ENCODE results near the gene CHSY1. TPM values are rescaled to one million over a fixed set of nuclear protein-coding genes. Genes with fewer than 3 reads are reported as not detected.

The CHSY1 gene
- total and polyA plus RNA-seq, 2 of the 4 experiments (the other 2 are of a cell fraction): 40.9 to 53.2 TPM

DNA sequence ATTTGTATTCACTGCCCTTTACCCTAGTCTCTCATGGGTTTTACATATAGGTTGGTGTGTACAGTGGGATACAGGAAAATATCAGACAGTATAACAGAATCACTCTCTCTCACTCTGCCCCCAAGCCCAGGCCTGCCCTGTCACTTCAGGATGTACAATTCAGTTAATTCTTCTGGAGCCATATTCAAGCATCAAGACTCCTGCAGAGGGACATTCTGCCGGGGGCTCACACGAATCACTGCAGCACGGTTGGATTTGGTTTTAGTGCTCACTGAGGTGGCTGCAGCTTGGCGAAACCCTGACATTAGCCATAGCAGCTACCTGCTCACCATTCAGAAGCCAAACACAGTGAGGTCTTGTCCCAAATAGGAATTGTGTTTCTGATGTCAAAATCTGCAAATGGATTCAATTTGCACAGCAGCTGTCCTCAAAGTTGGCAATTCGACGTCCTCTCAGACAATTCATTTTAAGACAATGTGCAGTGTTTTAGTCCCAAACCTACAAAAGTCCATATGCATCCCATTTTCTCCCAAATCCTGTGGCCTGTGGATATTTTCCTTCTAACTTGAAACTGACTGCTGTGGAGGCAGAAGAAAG lies 82.9 kb downstream of the CHSY1 start:
- Histone ChIP-seq H3K79me1 (ENCODE audit: low read depth in 1 of 2, low read length in 2 of 2) (peaks cover 14 to 51% of the 10 kb centered on the region in 2 experiments), H3K27me3 (ENCODE audit: control insufficient read depth, insufficient read depth, low read length) (no peaks in the 10 kb centered on the region), H4K5ac (ENCODE audit: low read depth, low read length) (peak overlapping the region; percentile 25), H3K14ac (replicated peaks; ENCODE audit: low read depth, low read length) (peak overlapping the region; percentile 77), H3K23ac (ENCODE audit: low read depth, low read length) (peak overlapping the region; percentile 50; the same call in 1 of the 2 replicates), H3K4ac (ENCODE audit: low read depth, low read length) (peak overlapping the region; percentile 62), H3K9me3 (ENCODE audit: control insufficient read depth, insufficient read depth, low read length) (peaks cover 11% of the 10 kb centered on the region), H2AK5ac (ENCODE audit: low read depth, low read length) (peak overlapping the region; percentile 98), H4K8ac (ENCODE audit: low read depth in 2 of 2, low read length in 2 of 2) (peak overlapping the region; percentile 35 to 79; a peak in 3 of 4 replicates), H3K18ac (ENCODE audit: low read depth, low read length) (peak overlapping the region; percentile 1; the same call in 1 of the 2 replicates), H3K56ac (ENCODE audit: extremely low read depth, insufficient read depth, low read length) (no peak overlapping the region), H3K4me3 (ENCODE audit: insufficient read depth, low read depth, low read length) (no peak overlapping the region), H3K36me3 (ENCODE audit: control insufficient read depth, insufficient read depth, low read length) (peaks cover 8% of the 10 kb centered on the region; the same call in 1 of the 2 replicates), H4K91ac (ENCODE audit: insufficient read depth, low read depth, low read length) (peak overlapping the region; percentile 71), H4K20me1 (ENCODE audit: insufficient read depth, low read length) (peaks cover 6% of the 10 kb centered on the region; the same call in 1 of the 2 replicates), H3K27ac (ENCODE audit: insufficient read depth, low read length) (peak overlapping the region; percentile 14), H2BK120ac (ENCODE audit: low read depth, low read length) (peak overlapping the region; percentile 78), H2BK5ac (ENCODE audit: low read depth, low read length, poor library complexity, severe bottlenecking) (peak overlapping the region; percentile 89), H3K4me1 (ENCODE audit: control insufficient read depth, insufficient read depth, low read length) (peaks cover 44% of the 10 kb centered on the region), H2AFZ (replicated peaks; ENCODE audit: low read length, poor library complexity) (peak overlapping the region; percentile 59), H3K9ac (ENCODE audit: low read depth, low read length) (no peak overlapping the region), H3K9me1 (ENCODE audit: insufficient read depth, low read length) (peaks cover 44% of the 10 kb centered on the region), H2BK15ac (ENCODE audit: low read depth, low read length) (peak overlapping the region; percentile 82; the same call in 2 of the 3 replicates), H2BK20ac (ENCODE audit: low read depth, low read length) (peak overlapping the region; percentile 75), H2AK9ac (replicated peaks; ENCODE audit: low read depth, low read length, poor library complexity) (peak overlapping the region; percentile 79), H3K4me2 (ENCODE audit: low read depth, low read length) (no peak overlapping the region)
- dilution Hi-C loops (cut with HindIII; ENCODE audit: low sequenced_read_pairs, unreplicated experiment): no loop called here
- WGBS, 2 experiments (ENCODE audit: extremely low coverage in 2 of 2, insufficient read length in 1 of 2): no CpG with 5 or more reads among the region's 6 CpGs
- POLR2A ChIA-PET (ENCODE audit: unreplicated experiment): no interaction called here
- no peak for TF ChIP-seq NFE2L2 (IDR thresholded peaks at IDR 0.05; ENCODE audit: low read depth, low read length)
- no peak for TF ChIP-seq MAZ (IDR thresholded peaks at IDR 0.05; ENCODE audit: borderline replicate concordance, low read depth, low read length)
- no peak for TF ChIP-seq CEBPB (IDR thresholded peaks at IDR 0.05; ENCODE audit: low read depth, low read length)
- no peak for TF ChIP-seq BHLHE40 (IDR thresholded peaks at IDR 0.05; ENCODE audit: low read depth, low read length)
- no peak for TF ChIP-seq MXI1 (IDR thresholded peaks at IDR 0.05; ENCODE audit: borderline replicate concordance, low read depth, low read length)
- no peak for TF ChIP-seq RCOR1 (IDR thresholded peaks at IDR 0.05; ENCODE audit: insufficient replicate concordance, low read length)
- intact Hi-C loops (cut with micrococcal nuclease): no loop called here
- DNase-seq (no peak), ATAC-seq (ENCODE audit: low read depth) (no peak)
- in situ Hi-C loops (cut with MboI; ENCODE audit: low sequenced_read_pairs): no loop called here
- CTCF ChIA-PET: no interaction called here
- no TSS peak for BruUV-seq (replicated peaks)
